ENCODE results near the gene CFAP77.

The CFAP77 gene

GRCh38 chr9:132546148-132547051, 136.4 kb downstream of the CFAP77 start:
- Mint-ChIP-seq H3K27me3 (ENCODE audit: low read depth) (peaks cover 30% of the 10 kb centered on the region), H3K9me3 (no peaks in the 10 kb centered on the region), H3K27ac (peak overlapping the region in 2 of 3 experiments; percentile 87 to 90), H3K36me3 (ENCODE audit: low read depth) (no peaks in the 10 kb centered on the region), H3K4me1 (peaks cover 48% of the 10 kb centered on the region), H3K4me3 (peak overlapping the region; percentile 55 to 66 (median 64))
- peak; percentile 60 to 68 (median 61) for TF ChIP-seq CTCF (IDR thresholded peaks at IDR 0.05; ENCODE audit: unreplicated experiment in 3 of 3)

GRCh38 chr9:132547052-132547431, 137.0 kb downstream of the CFAP77 start:
- Mint-ChIP-seq H3K36me3 (ENCODE audit: low read depth) (no peaks in the 10 kb centered on the region), H3K4me3 (peak overlapping the region in 1 of 3 experiments; percentile 38)

GRCh38 chr9:132547436-132547835, 137.4 kb downstream of the CFAP77 start:
- Mint-ChIP-seq H3K36me3 (ENCODE audit: low read depth) (no peaks in the 10 kb centered on the region), H3K9me3 (no peaks in the 10 kb centered on the region), H3K4me1 (peaks cover 48% of the 10 kb centered on the region), H3K27me3 (ENCODE audit: low read depth) (peaks cover 32% of the 10 kb centered on the region), H3K27ac (peak overlapping the region in 1 of 3 experiments; percentile 62), H3K4me3 (peak overlapping the region in 2 of 3 experiments; percentile 8 to 38)
- TF ChIP-seq CTCF (IDR thresholded peaks at IDR 0.05; ENCODE audit: unreplicated experiment in 3 of 3), result no peak

More at GRCh38 chr9:132547052-132547431, 137.0 kb downstream of the CFAP77 start:
- no peak for TF ChIP-seq CTCF (IDR thresholded peaks at IDR 0.05; ENCODE audit: unreplicated experiment in 3 of 3)
- no peaks in the 10 kb centered on the region for H3K9me3 Mint-ChIP-seq
- peaks cover 29% of the 10 kb centered on the region for H3K27me3 Mint-ChIP-seq (ENCODE audit: low read depth)
- peaks cover 48% of the 10 kb centered on the region for H3K4me1 Mint-ChIP-seq
- H3K27ac Mint-ChIP-seq, result peak overlapping the region in 1 of 3 experiments; percentile 90

GRCh38 chr9:132547976-132548730, 138.1 kb downstream of the CFAP77 start:
- H3K36me3 Mint-ChIP-seq (ENCODE audit: low read depth), result no peaks in the 10 kb centered on the region
- H3K27ac Mint-ChIP-seq, result peak overlapping the region; percentile 75 to 86 (median 83)

More at GRCh38 chr9:132547976-132548730, 138.1 kb downstream of the CFAP77 start:
- peaks cover 29% of the 10 kb centered on the region for H3K27me3 Mint-ChIP-seq (ENCODE audit: low read depth)
- H3K9me3 Mint-ChIP-seq, result no peaks in the 10 kb centered on the region
- no peak for TF ChIP-seq CTCF (IDR thresholded peaks at IDR 0.05; ENCODE audit: unreplicated experiment in 3 of 3)
- peak overlapping the region in 1 of 3 experiments; percentile 8 for H3K4me3 Mint-ChIP-seq
- H3K4me1 Mint-ChIP-seq, result peaks cover 48% of the 10 kb centered on the region
